ENCODE results near the gene MED1. TPM values are rescaled to one million over a fixed set of nuclear protein-coding genes. Genes with fewer than 3 reads are reported as not detected.
A peak's percentile ranks its signal among the peaks of the same experiment; 100 is the strongest.
"Not testable (repeated sequence)": the region's sequence is repeated elsewhere in the genome, so short reads cannot be mapped to it uniquely, and the experiment has no call there.

MED1 gene
- total RNA-seq, 4 donors from 2014 or later, result 16.3 to 25.1 (median 17.8) TPM

- TF ChIP-seq POLR2A (IDR thresholded peaks at IDR 0.05) (no peak), CTCF (IDR thresholded peaks at IDR 0.05 in 4 of 5, conservative IDR thresholded peaks at IDR 0.05 in 1 of 5) (no peak)
- H3K36me3 ChIP-seq, result peaks cover 0 to 31% of the 10 kb centered on the region in 2 donors
- peak overlapping the region in 1 of 4 donors; percentile 91 for H3K27ac ChIP-seq
- peak overlapping the region; percentile 78 to 99 (median 95) for H3K4me3 ChIP-seq
- DNase-seq (no peak), ATAC-seq (no peak)
- H3K27me3 ChIP-seq, result no peaks in the 10 kb centered on the region
- H3K9me3 ChIP-seq, result no peaks in the 10 kb centered on the region
- in situ Hi-C loops (cut with MboI; ENCODE audit: low sequenced_read_pairs in 4 of 4), result no loop called here
- intact Hi-C loops (cut with DNase I; ENCODE audit: low total_unique reads), result loop anchor here (2.0 kb wide), 1 partner anchor 49 kb away; the partner anchor contains the start of gene FBXL20
- peaks cover 6 to 7% of the 10 kb centered on the region in 2 donors for H3K4me1 ChIP-seq
These were observed 1.0 kb downstream of the MED1 start for GRCh38 chr17:39450051-39450450.

- Histone ChIP-seq H3K27ac (no peak overlapping the region), H3K4me1 (peaks cover 6 to 7% of the 10 kb centered on the region in 2 donors), H3K36me3 (peaks cover 0 to 51% of the 10 kb centered on the region in 2 donors), H3K4me3 (no peak overlapping the region), H3K27me3 (no peaks in the 10 kb centered on the region), H3K9me3 (no peaks in the 10 kb centered on the region)
- DNase-seq, result no peak
- intact Hi-C loops (cut with DNase I; ENCODE audit: low total_unique reads), result no loop called here
- in situ Hi-C loops (cut with MboI; ENCODE audit: low sequenced_read_pairs in 4 of 4), result no loop called here
- ATAC-seq, result no peak
- no peak for TF ChIP-seq POLR2A (IDR thresholded peaks at IDR 0.05)
- no peak for TF ChIP-seq CTCF (IDR thresholded peaks at IDR 0.05 in 4 of 5, conservative IDR thresholded peaks at IDR 0.05 in 1 of 5)
These were observed 3.5 kb downstream of the MED1 start for GRCh38 chr17:39447561-39447960.

GRCh38 chr17:39443326-39443725 is 7.7 kb downstream of the MED1 start:
- no peak for ATAC-seq
- Histone ChIP-seq H3K4me3 (no peak overlapping the region), H3K36me3 (peaks cover 0 to 93% of the 10 kb centered on the region in 2 donors), H3K27ac (no peak overlapping the region), H3K9me3 (no peaks in the 10 kb centered on the region), H3K4me1 (no peaks in the 10 kb centered on the region), H3K27me3 (no peaks in the 10 kb centered on the region)
- TF ChIP-seq POLR2A (IDR thresholded peaks at IDR 0.05) (no peak), CTCF (IDR thresholded peaks at IDR 0.05 in 4 of 5, conservative IDR thresholded peaks at IDR 0.05 in 1 of 5) (no peak)
- intact Hi-C loops (cut with DNase I; ENCODE audit: low total_unique reads) (no loop called here), in situ Hi-C loops (cut with MboI; ENCODE audit: low sequenced_read_pairs in 4 of 4) (no loop called here)
- no peak for DNase-seq

GRCh38 chr17:39439868-39440267 is 11.2 kb downstream of the MED1 start:
- H3K4me1 ChIP-seq; H3K27ac ChIP-seq; H3K4me3 ChIP-seq; H3K9me3 ChIP-seq; ATAC-seq; intact Hi-C loops (cut with DNase I; ENCODE audit: low total_unique reads); DNase-seq; in situ Hi-C loops (cut with MboI; ENCODE audit: low sequenced_read_pairs in 4 of 4); H3K27me3 ChIP-seq: not testable (repeated sequence)
- H3K36me3 ChIP-seq, result peaks cover 0 to 84% of the 10 kb centered on the region in 2 donors

GRCh38 chr17:39429600-39429999 is 21.5 kb downstream of the MED1 start:
- TF ChIP-seq POLR2A (IDR thresholded peaks at IDR 0.05), result no peak
- no peak for TF ChIP-seq CTCF (IDR thresholded peaks at IDR 0.05 in 4 of 5, conservative IDR thresholded peaks at IDR 0.05 in 1 of 5)
- in situ Hi-C loops (cut with MboI; ENCODE audit: low sequenced_read_pairs in 4 of 4), result no loop called here
- no peaks in the 10 kb centered on the region for H3K9me3 ChIP-seq
- intact Hi-C loops (cut with DNase I; ENCODE audit: low total_unique reads), result no loop called here
- DNase-seq, result no peak
- peaks cover 4 to 94% of the 10 kb centered on the region in 2 donors for H3K36me3 ChIP-seq
- no peak for ATAC-seq
- no peaks in the 10 kb centered on the region for H3K4me1 ChIP-seq
- no peak overlapping the region for H3K27ac ChIP-seq
- H3K4me3 ChIP-seq, result no peak overlapping the region
- no peaks in the 10 kb centered on the region for H3K27me3 ChIP-seq
